K562 (cell line): ENCODE measurements around the gene TPCN1. TPM values are rescaled to one million over a fixed set of nuclear protein-coding genes. Genes with fewer than 3 reads are reported as not detected.
A peak's percentile ranks its signal among the peaks of the same experiment; 100 is the strongest.

Source experiments
- ARID3B ChIP-seq: fragments of 250-450 bp; sonication (Bioruptor Pico); IDR thresholded peaks from 2 replicates; pipeline ENCODE4 v1.4.0; 2020; ENCODE audit warnings: borderline replicate concordance
- CSDE1 ChIP-seq, 2 experiments: fragments of 450-650 bp; IDR thresholded peaks; 2 replicates each; pipeline ENCODE4 v1.6.1; 2016; ENCODE audit warnings: mild to moderate bottlenecking in 1 of 2
- CTCF ChIP-seq, 3 experiments: IDR thresholded peaks in 2 of 3; conservative IDR thresholded peaks in 1 of 3; 2 replicates each; pipeline ENCODE4 v1.5.1; 2011 to 2012; ENCODE audit warnings: low read length in 3 of 3, mild to moderate bottlenecking in 3 of 3, control low read depth in 2 of 3, improper control_type of control experiment in 1 of 3, inconsistent platforms in 1 of 3, low read depth in 1 of 3, mixed read lengths in 1 of 3, moderate library complexity in 1 of 3; ENCODE audit not compliant: insufficient read depth in 2 of 3
- ERF ChIP-seq: fragments of 450-650 bp; formaldehyde crosslinking; IDR thresholded peaks from 2 replicates; pipeline ENCODE4 v1.4.0; 2020; ENCODE audit warnings: mild to moderate bottlenecking, mixed read lengths
- GABPB2 ChIP-seq: fragments of 250-450 bp; sonication (Bioruptor Pico); conservative IDR thresholded peaks from 2 replicates; pipeline ENCODE4 v1.5.1; 2021; ENCODE audit warnings: mild to moderate bottlenecking
- GTF3C2 ChIP-seq: IDR thresholded peaks from 3 replicates; pipeline ENCODE4 v1.6.1; 2011; ENCODE audit warnings: borderline replicate concordance, mild to moderate bottlenecking, moderate library complexity; ENCODE audit not compliant: insufficient read length; ENCODE audit errors: extremely low read depth
- HNRNPK ChIP-seq: fragments of 200-400 bp; formaldehyde crosslinking; IDR thresholded peaks from one replicate; pipeline ENCODE4 v1.6.1; 2018; ENCODE audit warnings: mild to moderate bottlenecking, low read depth, low read length; ENCODE audit not compliant: poor library complexity, severe bottlenecking
- KAT2B ChIP-seq: IDR thresholded peaks from one replicate; pipeline ENCODE4 v1.6.1; 2012; ENCODE audit warnings: low read depth, mild to moderate bottlenecking, control low read depth, inconsistent platforms, low read length, moderate library complexity
- KLF6 ChIP-seq: fragments of 250-450 bp; sonication (Bioruptor Pico); IDR thresholded peaks from 2 replicates; pipeline ENCODE4 v1.4.0; 2020; ENCODE audit warnings: mild to moderate bottlenecking, moderate library complexity, borderline replicate concordance
- MCM5 ChIP-seq: fragments of 450-650 bp; IDR thresholded peaks from 2 replicates; pipeline ENCODE4 v1.6.1; 2016; ENCODE audit warnings: low read depth
- MYC ChIP-seq, 2 experiments: fragments of 250-450 bp in 1 of 2; sonication (Bioruptor Pico) in 1 of 2; IDR thresholded peaks; 2 replicates each; pipeline versions ENCODE4 v1.5.1 to v1.6.1; 2012 to 2021; ENCODE audit warnings: low read depth in 2 of 2, borderline replicate concordance in 1 of 2, improper control_type of control experiment in 1 of 2, low read length in 1 of 2, mild to moderate bottlenecking in 1 of 2, moderate library complexity in 1 of 2
- NFRKB ChIP-seq: fragments of 450-650 bp; IDR thresholded peaks from 2 replicates; pipeline ENCODE4 v1.6.1; 2016; ENCODE audit warnings: low read depth
- RBM25 ChIP-seq: fragments of 200-400 bp; formaldehyde crosslinking; IDR thresholded peaks from 2 replicates; pipeline ENCODE4 v1.6.1; 2018; ENCODE audit warnings: low read length, low read depth, moderate library complexity; ENCODE audit not compliant: severe bottlenecking
- RHOXF2B ChIP-seq: fragments of 250-450 bp; sonication (Bioruptor Pico); conservative IDR thresholded peaks from 2 replicates; pipeline ENCODE4 v1.5.1; 2021
- SNIP1 ChIP-seq: fragments of 450-650 bp; IDR thresholded peaks from 2 replicates; pipeline ENCODE4 v1.7.1; 2017; ENCODE audit warnings: low read depth, mild to moderate bottlenecking
- TCF7L2 ChIP-seq: fragments of 150-350 bp; IDR thresholded peaks from 2 replicates; pipeline ENCODE4 v1.6.1; 2016; ENCODE audit warnings: low read depth, mild to moderate bottlenecking, low read length, moderate library complexity
- ZNF280A ChIP-seq: fragments of 450-650 bp; IDR thresholded peaks from 2 replicates; pipeline ENCODE4 v1.6.1; 2018; ENCODE audit warnings: mild to moderate bottlenecking, low read depth; ENCODE audit not compliant: partially characterized antibody
- ZNF561 ChIP-seq: fragments of 450-650 bp; formaldehyde crosslinking; conservative IDR thresholded peaks from 2 replicates; pipeline ENCODE4 v1.4.0; 2020; ENCODE audit warnings: mild to moderate bottlenecking, moderate library complexity
- ZNF699 ChIP-seq: fragments of 250-450 bp; sonication (Bioruptor Pico); IDR thresholded peaks from 2 replicates; pipeline ENCODE4 v1.8.0; 2021; ENCODE audit warnings: mild to moderate bottlenecking, moderate library complexity; ENCODE audit not compliant: insufficient replicate concordance
- polyA plus RNA-seq, 8 experiments: library from polyadenylated mRNA; depleted of rRNA in 4 of 8; stranded (reverse) in 5 of 8; unstranded in 3 of 8; fragments of >200 nt; fragmentation: Nextera tagmentation in 2 of 8; fragmentation: Illumina TruSeq in 1 of 8; extraction: Ambion mirVana in 2 of 8; extraction: Trizol in 1 of 8; gene quantifications; 2 replicates each; pipeline versions ENCODE4 v1.2.1 to v1.2.3, GENCODE V29; 2011 to 2014; ENCODE audit warnings: inconsistent platforms in 1 of 8, missing spikeins in 1 of 8
- total RNA-seq, 7 experiments: library from RNA; depleted of rRNA in 6 of 7; stranded (reverse); fragments of >200 nt in 6 of 7; fragmentation: Illumina TruSeq in 2 of 7; extraction: Trizol in 2 of 7; gene quantifications; 2 replicates each; pipeline versions ENCODE4 v1.2.1 to v1.2.3, GENCODE V29; 2011 to 2021; ENCODE audit warnings: low replicate concordance in 1 of 7

TPCN1 gene
- total and polyA plus RNA-seq, 9 of the 15 experiments (the other 6 are each of a cell fraction or from before 2014, with no cell fraction given) = 0.80 to 23.8 (median 7.4) TPM

- no peak for TF ChIP-seq GTF3C2
- TF ChIP-seq SNIP1 = no peak
- no peak for TF ChIP-seq RHOXF2B (CRISPR knock-in tag)
- TF ChIP-seq CTCF (IDR thresholded peaks at IDR 0.05 in 2 of 3, conservative IDR thresholded peaks at IDR 0.05 in 1 of 3; ENCODE audit: insufficient read depth in 2 of 3, low read depth in 1 of 3, low read length in 3 of 3) = no peak
- peak; percentile 47 for TF ChIP-seq RBM25
- TF ChIP-seq CSDE1 (IDR thresholded peaks at IDR 0.05) = no peak
- TF ChIP-seq ARID3B (CRISPR knock-in tag) = no peak
- no peak for TF ChIP-seq ZNF699 (CRISPR knock-in tag)
- peak; percentile 64; the same call in 1 of the 2 replicates for TF ChIP-seq MYC (IDR thresholded peaks at IDR 0.05; ENCODE audit: low read depth, low read length)
- no peak for TF ChIP-seq MYC (CRISPR knock-in tag; IDR thresholded peaks at IDR 0.05; ENCODE audit: borderline replicate concordance, low read depth)
- TF ChIP-seq ZNF280A = no peak
- no peak for TF ChIP-seq KLF6 (CRISPR knock-in tag)
- TF ChIP-seq KAT2B = no peak
- no peak for TF ChIP-seq GABPB2 (CRISPR knock-in tag)
- TF ChIP-seq HNRNPK = no peak
- TF ChIP-seq TCF7L2 = no peak
- no peak for TF ChIP-seq MCM5
- no peak for TF ChIP-seq ERF (CRISPR knock-in tag)
- no peak for TF ChIP-seq ZNF561
- no peak for TF ChIP-seq NFRKB
Measured at GRCh38 chr12:113231235-113232088, 10.2 kb downstream of the TPCN1 start (continued).
